Gastroesophageal sphincter (tissue), 4 donors: ENCODE data around the gene MARCHF11. TPM values are rescaled to one million over a fixed set of nuclear protein-coding genes. Genes with fewer than 3 reads are reported as not detected.

Source experiments
- ATAC-seq: fragments of 150-250 bp; one replicate; pipeline ENCODE4 v1.9.1; 2016; ENCODE audit warnings: mild to moderate bottlenecking, moderate library complexity
- H3K27ac ChIP-seq, 4 donors: fragments of 200-600 bp; sonication (generic) in 3 of 4; 1 replicate in 3 of 4; 2 replicates in 1 of 4; pipeline ENCODE4 v1.5.1; 2016 to 2019
- H3K27me3 ChIP-seq: fragments of 200-600 bp; sonication (generic); one replicate; pipeline ENCODE4 v1.5.1; 2019
- H3K36me3 ChIP-seq, 2 donors: fragments of 200-600 bp; sonication (generic); one replicate each; pipeline ENCODE4 v1.5.1; 2019; ENCODE audit warnings: control low read depth in 1 of 2
- H3K4me1 ChIP-seq, 3 donors: fragments of 200-600 bp; sonication (generic); 1 replicate in 2 of 3; 2 replicates in 1 of 3; pipeline ENCODE4 v1.5.1; 2016 to 2019; ENCODE audit warnings: control low read depth in 2 of 3
- H3K4me3 ChIP-seq, 2 donors: fragments of 200-600 bp; sonication (generic); one replicate each; pipeline ENCODE4 v1.5.1; 2019; ENCODE audit warnings: mild to moderate bottlenecking in 1 of 2, moderate library complexity in 1 of 2
- H3K9me3 ChIP-seq, 3 donors: fragments of 200-600 bp; sonication (generic); one replicate each; pipeline ENCODE4 v1.5.1; 2017 to 2019; ENCODE audit warnings: control low read depth in 2 of 3
- EP300 ChIP-seq: sonication (generic); formaldehyde crosslinking; IDR thresholded peaks from one replicate; pipeline ENCODE4 v1.6.1; 2017; ENCODE audit warnings: antibody characterized with exemption, mild to moderate bottlenecking
- POLR2A ChIP-seq, 2 donors: fragments of 450-650 bp; IDR thresholded peaks; one replicate each; pipeline ENCODE4 v1.6.1; 2017; ENCODE audit warnings: antibody characterized with exemption in 2 of 2, mild to moderate bottlenecking in 2 of 2, moderate library complexity in 1 of 2
- POLR2AphosphoS5 ChIP-seq: sonication (generic); formaldehyde crosslinking; IDR thresholded peaks from one replicate; pipeline ENCODE4 v1.6.1; 2017; ENCODE audit warnings: antibody characterized with exemption
- WGBS, 2 donors: methylation state at CpG; one replicate each; pipeline ENCODE4 v1.1.5; 2018; ENCODE audit warnings: low coverage in 1 of 2; 5-methylcytosine and 5-hydroxymethylcytosine counted together
- total RNA-seq, 4 donors: library from RNA; depleted of rRNA; stranded (reverse); fragments of >200 nt; gene quantifications; one replicate each; pipeline ENCODE4 v1.1.0, GENCODE V29; 2016
- TF ChIP-seq, protein P1 (sequence below), 4 experiments: fragments of 200-600 bp in 2 of 4; fragments of 450-650 bp in 2 of 4; sonication (generic) in 1 of 4; IDR thresholded peaks; one replicate each; pipeline ENCODE4 v1.5.1; 2017 to 2019; ENCODE audit warnings: antibody characterized with exemption in 4 of 4, mild to moderate bottlenecking in 2 of 4, moderate library complexity in 2 of 4

Gene MARCHF11
- total RNA-seq, 4 donors from 2014 or later = not detected

DNA sequence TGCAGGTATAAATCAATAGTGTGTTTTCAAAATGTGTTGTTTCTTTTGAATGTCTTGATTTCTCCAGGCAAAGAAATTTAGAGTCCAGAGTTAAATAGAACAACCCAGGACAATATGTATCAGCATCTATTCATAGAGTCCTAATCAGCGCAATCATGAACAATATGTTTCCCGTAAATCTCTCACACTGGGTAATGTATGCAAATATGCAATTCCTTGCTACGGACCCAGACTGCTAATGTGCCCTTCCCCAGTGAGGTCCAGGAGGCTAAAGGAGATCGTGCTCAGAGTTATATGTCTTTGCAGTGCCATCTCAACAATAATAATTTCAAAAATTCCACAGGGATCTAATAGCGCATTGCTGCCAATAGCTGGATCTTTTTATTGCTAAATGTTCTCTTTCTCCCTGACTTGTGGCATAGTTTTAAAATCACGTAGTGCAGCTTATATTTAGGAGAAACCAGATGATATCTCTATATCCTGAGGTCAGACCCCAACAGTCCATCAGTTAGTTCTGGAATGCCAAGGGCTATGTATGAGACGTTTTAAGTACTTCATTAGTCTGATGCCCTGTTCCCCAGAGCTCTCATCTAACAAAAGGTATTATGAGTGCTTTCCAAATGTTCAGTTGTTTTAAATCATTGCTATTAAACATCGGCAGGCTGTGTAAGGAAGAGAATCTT lies 145.1 kb downstream of the MARCHF11 start:
- H3K36me3 ChIP-seq = no peaks in the 10 kb centered on the region
- H3K4me1 ChIP-seq = no peaks in the 10 kb centered on the region
- no peak overlapping the region for H3K27ac ChIP-seq
- H3K4me3 ChIP-seq = no peak overlapping the region
- TF ChIP-seq EP300 (no peak), POLR2A (IDR thresholded peaks at IDR 0.05) (no peak), POLR2AphosphoS5 (no peak)
- TF ChIP-seq, protein P1, sequence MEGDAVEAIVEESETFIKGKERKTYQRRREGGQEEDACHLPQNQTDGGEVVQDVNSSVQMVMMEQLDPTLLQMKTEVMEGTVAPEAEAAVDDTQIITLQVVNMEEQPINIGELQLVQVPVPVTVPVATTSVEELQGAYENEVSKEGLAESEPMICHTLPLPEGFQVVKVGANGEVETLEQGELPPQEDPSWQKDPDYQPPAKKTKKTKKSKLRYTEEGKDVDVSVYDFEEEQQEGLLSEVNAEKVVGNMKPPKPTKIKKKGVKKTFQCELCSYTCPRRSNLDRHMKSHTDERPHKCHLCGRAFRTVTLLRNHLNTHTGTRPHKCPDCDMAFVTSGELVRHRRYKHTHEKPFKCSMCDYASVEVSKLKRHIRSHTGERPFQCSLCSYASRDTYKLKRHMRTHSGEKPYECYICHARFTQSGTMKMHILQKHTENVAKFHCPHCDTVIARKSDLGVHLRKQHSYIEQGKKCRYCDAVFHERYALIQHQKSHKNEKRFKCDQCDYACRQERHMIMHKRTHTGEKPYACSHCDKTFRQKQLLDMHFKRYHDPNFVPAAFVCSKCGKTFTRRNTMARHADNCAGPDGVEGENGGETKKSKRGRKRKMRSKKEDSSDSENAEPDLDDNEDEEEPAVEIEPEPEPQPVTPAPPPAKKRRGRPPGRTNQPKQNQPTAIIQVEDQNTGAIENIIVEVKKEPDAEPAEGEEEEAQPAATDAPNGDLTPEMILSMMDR (IDR thresholded peaks at IDR 0.05) = no peak
- ATAC-seq = no peak
- 39 to 56% methylated on average over 4 to 8 of the region's 8 CpGs for WGBS, 2 donors
- no peaks in the 10 kb centered on the region for H3K9me3 ChIP-seq
- H3K27me3 ChIP-seq = no peaks in the 10 kb centered on the region

DNA sequence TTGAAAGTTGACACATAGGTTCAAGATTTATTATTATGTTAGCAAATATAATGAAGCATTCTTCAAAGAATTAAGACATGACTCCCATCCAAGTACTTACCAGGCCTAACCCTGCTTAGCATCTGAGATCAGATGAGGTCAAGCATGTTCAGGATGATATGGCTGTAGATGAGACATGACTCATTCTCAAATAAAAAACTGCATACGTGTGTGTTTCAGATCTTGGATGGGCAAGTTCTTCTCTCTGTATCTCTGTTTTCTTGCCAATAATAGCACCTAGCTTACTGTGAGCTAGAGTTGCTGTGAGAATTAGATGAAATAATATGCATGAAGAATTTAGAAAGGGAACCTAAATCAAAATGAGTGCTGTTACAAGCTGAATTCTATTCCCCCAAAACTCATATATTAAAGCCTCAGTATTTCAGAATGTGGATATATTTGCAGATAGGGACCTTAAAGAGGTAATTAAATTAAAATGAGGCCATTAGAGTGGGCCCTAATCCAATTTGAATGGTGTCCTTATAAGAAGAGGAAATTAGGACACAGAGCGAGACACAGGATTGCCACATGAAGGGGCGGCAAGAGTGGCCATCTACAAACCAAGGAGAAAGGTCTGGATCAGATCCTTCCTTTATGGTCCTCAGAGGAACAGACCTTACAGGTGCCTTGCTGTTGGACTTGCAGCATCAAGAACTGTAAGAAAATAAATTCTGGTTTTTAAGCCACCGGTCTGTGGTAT lies 146.2 kb downstream of the MARCHF11 start:
- TF ChIP-seq POLR2AphosphoS5 = no peak
- no peak for TF ChIP-seq EP300
- no peak for TF ChIP-seq POLR2A (IDR thresholded peaks at IDR 0.05)
- TF ChIP-seq, protein P1 (IDR thresholded peaks at IDR 0.05) = no peak
- no peaks in the 10 kb centered on the region for H3K9me3 ChIP-seq
- no peaks in the 10 kb centered on the region for H3K36me3 ChIP-seq
- H3K27ac ChIP-seq = no peak overlapping the region
- no peak for ATAC-seq
- WGBS, 2 donors = 81 to 83% methylated on average over 3 to 4 of the region's 4 CpGs
- H3K27me3 ChIP-seq = no peaks in the 10 kb centered on the region
- no peak overlapping the region for H3K4me3 ChIP-seq
- H3K4me1 ChIP-seq = no peaks in the 10 kb centered on the region

DNA sequence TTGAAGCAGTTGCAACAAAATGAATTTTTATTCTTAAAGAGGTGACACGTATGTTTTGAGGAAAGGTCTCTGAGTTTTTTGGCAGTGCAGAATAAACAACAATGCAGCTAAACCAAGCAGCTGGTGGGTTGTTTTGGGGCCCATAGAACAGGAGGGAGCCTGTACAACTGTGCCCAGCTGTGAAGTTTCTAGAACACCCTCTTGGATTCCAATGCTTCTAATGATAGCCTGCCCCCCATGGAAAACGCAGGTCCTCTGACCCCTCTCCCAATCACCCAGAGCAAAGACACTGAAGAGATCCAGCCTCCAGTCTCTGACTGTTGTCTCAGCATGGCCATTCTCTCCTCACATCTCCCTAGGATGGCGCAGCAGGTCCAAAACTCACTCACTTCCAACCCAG lies 150.9 kb downstream of the MARCHF11 start:
- Histone ChIP-seq H3K27ac (no peak overlapping the region), H3K9me3 (no peaks in the 10 kb centered on the region), H3K4me1 (no peaks in the 10 kb centered on the region), H3K4me3 (no peak overlapping the region), H3K36me3 (no peaks in the 10 kb centered on the region), H3K27me3 (no peaks in the 10 kb centered on the region)
- 40 to 80% methylated on average over 1 to 2 of the region's 3 CpGs for whole genome bisulfite sequencing, 2 donors
- TF ChIP-seq, protein P1 (IDR thresholded peaks at IDR 0.05) = no peak
- TF ChIP-seq POLR2AphosphoS5 (no peak), POLR2A (IDR thresholded peaks at IDR 0.05) (no peak), EP300 (no peak)
- ATAC-seq = peak; percentile 16

DNA sequence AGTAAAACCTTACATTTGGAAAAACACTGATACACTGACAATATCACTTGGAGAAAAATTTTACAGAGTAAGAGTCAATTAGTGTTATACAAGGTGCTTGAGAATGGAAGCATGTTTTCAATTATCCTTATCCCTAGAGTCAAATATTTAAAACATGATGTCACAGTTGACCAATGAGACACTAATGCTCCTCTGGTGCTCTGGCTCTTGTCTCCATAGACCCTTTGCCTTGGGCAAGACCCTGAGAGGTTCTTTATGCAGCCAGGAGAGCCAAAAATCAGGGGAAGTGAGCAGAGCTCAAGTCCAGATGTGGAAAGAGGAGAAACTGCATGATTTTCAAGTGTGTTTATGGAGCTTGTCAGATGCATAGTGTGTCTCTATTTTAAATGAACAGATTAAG lies 153.9 kb downstream of the MARCHF11 start:
- Histone ChIP-seq H3K4me3 (no peak overlapping the region), H3K36me3 (no peaks in the 10 kb centered on the region), H3K27ac (no peak overlapping the region), H3K27me3 (no peaks in the 10 kb centered on the region), H3K9me3 (no peaks in the 10 kb centered on the region), H3K4me1 (no peaks in the 10 kb centered on the region)
- no peak for TF ChIP-seq POLR2AphosphoS5
- TF ChIP-seq POLR2A (IDR thresholded peaks at IDR 0.05) = no peak
- no peak for TF ChIP-seq EP300
- TF ChIP-seq, protein P1 (IDR thresholded peaks at IDR 0.05) = no peak
- no peak for ATAC-seq

DNA sequence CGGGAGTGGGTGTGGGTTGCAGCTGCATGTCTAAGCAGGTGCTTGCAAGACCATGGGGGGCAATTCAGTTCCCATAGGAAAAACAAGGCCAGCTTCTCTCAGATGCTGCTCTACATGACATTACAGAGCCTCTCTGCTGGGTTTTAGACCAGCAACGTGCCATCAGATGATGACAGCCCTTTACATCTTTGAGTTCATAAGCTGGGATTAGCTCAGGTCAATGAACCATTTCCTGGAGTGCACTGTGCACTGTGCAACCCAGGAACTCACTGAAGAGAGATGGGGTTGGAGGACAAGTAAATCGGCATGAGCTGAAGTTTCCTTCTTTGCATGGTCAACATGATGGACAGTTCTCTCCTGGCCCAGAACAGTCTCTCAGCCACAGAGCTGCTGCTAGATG lies 160.6 kb downstream of the MARCHF11 start:
- Histone ChIP-seq H3K27me3 (no peaks in the 10 kb centered on the region), H3K27ac (no peak overlapping the region), H3K4me3 (no peak overlapping the region), H3K36me3 (no peaks in the 10 kb centered on the region), H3K9me3 (peaks cover 0 to 4% (median 0%) of the 10 kb centered on the region in 3 donors), H3K4me1 (no peaks in the 10 kb centered on the region)
- no peak for ATAC-seq
- TF ChIP-seq EP300 = no peak
- 75 to 100% methylated on average over 1 to 2 of the region's 3 CpGs for WGBS, 2 donors
